Activated CD4-positive, alpha-beta T cell treated with anti-CD3 and anti-CD28 coated beads, Interleukin-2, Interleukin-4, amounts not matched to agents 100 ng/mL and 50 ng/mL, durations not matched to agents 16 hours and 8 hours (primary cell): ENCODE data around the gene OR56A5.

Experiments used
- DNase-seq: peaks from one replicate; pipeline ENCODE4 v3.0.0-alpha.2; 2020; ENCODE audit warnings: low spot score

Gene OR56A5

DNA sequence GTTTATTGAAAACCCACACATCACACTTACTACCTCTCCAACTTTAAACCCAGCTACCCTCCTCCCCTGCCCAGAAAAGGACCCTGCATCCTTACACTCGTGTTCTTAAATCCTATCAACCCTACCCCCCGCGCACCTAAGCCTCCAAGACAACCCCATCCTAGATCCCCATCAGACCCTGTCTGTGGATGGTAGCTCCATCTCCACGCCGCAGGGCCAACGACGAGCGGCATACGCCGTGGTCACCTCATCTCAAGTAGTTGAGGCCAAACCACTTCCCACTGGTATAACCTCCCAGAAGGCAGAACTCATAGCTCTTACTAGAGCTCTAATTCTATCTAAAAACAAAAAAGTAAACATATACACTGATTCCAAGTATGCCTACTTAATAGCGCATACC lies 35.6 kb downstream of the OR56A5 start:
- no peak for DNase-seq

DNA sequence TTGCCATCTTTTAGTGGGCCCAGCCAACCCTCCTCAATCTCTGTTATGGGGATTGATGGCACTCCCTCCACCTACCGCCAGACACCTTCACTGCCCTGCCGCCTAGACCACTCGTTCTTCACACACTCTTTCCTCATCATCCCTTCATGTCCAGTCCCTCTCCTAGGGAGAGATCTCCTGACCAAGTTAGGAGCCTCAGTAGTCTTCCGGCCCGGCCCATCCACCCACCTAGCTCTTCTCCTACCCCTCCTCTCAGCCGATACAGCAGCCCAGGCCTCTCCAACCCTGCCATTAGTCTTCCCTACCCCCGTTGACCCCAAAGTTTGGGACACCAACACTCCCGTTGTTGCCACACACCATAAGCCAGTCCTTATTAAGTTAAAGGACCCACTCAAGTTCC lies 37.2 kb downstream of the OR56A5 start:
- DNase-seq, result no peak

DNA sequence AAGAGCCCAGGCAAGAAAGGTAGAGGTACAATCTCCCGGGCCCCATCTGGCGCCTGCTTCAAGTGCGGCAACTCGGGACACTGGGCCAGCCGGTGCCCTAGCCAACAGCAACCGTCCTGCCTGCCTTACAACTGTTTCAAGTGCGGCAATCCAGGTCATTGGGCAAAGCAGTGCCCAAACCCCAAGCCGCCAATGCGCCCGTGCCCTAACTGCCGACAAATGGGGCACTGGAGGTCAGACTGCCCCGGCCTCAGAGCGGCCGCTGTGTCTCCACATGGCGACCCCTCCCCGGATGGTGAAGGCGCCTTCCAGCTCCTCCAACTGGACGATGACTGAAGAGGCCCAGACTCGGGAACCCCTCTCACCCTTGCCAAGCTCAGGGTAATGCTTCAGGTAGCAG lies 37.7 kb downstream of the OR56A5 start:
- no peak for DNase-seq

DNA sequence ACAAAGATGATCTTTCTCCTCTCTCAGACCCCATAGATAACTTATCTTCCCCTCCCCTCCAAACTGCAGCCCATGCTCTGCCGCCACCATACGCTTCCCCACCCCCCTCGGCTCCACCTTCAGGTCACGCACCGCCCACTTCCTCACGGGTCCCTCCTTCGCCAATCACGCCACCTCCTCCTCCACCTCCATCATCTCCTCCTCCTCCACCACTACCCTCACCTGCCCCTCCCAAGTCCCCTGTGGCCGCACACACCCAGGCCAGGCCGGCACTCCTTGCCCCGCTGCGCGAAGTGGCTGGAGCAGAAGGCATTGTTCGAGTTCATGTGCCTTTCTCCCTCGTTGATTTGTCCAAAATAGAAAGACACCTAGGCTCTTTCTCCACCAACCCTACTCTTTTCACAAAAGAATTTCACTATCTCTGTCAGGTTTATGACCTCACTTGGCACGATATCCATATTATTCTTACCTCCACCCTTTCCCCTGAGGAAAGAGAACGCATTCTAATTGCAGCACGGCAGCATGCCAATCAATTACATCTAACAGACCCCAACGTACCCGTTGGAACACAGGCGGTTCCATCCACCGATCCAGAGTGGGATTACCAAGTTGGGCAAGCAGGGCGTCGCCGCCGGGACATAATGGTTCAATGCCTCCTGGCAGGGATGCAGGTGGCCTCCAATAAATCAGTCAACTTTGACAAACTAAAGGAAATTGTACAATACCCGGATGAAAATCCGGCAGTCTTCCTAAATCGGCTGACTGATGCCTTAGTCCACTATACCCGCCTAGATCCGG lies 38.5 kb downstream of the OR56A5 start:
- no peak for DNase-seq

DNA sequence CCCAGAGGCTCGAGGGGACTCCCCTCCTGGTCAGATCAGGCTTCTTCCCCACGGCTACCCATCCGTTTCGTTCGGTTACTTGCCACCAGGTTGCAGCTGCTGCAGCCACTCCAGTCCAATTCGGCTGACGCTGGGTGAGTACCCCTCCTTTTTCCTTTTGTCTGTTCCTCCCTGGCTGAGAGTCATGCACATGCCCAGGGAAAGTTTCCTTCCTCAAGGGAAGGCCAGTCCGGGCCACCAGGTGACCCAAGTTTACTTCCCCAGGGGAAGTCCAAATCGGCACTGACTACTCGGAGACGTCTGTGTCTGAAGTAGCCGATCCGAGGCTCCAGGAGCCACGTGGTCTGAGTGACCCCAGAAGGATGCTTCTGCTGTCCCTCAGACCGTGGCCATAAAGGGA lies 39.5 kb downstream of the OR56A5 start:
- no peak for DNase-seq

DNA sequence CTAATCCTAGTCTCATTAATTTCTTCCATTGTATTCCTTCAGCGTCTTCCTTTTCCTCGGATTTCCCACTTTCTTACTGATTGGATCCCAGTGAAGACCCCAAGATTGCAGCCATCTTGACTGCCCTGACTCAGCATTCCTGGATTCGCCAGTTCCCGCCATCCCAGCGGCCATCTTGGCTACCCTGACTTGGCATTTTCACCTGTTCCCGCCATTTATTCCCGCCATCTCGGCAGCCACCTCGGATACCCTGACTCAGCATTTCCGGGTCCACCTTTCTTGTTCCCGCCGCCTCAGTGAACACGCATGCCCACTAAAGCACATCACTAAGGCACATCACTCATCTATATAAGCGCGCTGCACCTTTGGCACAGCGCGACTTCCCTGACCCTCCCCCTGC lies 40.0 kb downstream of the OR56A5 start:
- DNase-seq, result no peak

DNA sequence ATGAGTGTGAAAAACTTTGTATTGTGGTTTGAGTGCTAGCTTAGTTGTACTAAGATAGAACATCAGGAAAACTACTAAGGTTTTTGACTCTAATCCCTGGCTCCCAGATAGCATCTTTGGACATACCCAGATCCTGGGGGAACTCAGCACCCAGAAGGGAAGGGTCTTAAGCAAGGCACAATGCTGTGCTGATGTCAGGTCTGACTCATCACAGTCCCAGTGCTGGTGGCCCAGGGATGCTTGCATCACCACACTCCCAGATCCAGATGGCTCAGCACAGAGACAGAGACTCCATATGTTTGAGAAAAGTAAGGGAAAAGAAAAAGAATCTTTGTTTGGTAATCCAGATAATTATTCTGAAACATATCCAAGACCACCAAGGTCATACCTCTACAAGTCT lies 44.5 kb downstream of the OR56A5 start:
- no peak for DNase-seq

DNA sequence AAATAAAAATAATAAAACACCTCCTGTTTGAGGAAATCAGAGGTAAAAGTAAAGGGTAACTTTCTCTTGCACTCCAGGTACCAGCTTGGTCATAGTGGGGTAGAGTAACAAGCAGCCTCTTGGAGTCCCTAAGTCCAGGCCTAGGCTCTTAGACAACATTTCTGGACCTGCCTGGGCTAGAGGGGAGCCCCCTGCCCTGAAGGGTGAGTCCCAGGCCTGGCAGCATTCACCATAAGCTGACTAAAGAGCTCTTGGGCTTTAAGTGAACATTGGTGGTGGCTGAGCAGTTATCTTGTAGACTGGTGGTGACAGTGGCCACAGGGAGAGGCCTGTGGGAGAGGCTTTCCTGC lies 44.9 kb downstream of the OR56A5 start:
- no peak for DNase-seq

DNA sequence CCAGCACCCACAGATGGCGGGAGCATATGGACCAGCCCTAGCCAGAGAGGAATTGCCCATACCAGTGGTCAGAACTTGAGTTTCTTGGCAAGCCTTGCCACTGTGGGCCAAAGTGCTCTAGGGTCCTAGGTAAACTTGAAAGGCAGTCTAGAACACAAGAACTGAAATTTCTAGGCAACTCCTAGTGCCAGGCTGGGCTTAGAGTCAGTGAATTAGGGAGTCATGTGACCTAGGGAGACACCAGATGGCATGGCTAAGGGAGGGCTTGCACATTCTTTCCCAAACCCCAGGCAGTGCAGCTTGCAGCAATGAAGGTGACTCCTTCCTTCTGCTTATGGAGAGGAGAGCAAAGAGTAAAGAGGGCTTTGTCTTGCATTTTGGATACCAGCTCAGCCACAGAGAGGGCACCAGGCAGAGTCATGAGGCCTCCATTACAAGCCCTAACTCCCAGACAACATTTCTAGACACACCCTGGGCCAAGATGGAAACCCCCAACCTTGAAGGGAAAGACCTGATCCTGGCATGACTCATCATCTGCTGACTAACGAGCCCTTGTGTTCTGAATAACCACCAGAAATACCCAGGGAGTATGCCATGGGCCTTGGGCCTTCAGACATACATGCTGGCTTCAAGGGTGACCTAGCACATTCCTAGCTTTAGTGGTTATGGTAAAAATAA lies 45.4 kb downstream of the OR56A5 start:
- DNase-seq, result peak; percentile 68
